ENCODE measurements around the gene AKR1B1.

DNA sequence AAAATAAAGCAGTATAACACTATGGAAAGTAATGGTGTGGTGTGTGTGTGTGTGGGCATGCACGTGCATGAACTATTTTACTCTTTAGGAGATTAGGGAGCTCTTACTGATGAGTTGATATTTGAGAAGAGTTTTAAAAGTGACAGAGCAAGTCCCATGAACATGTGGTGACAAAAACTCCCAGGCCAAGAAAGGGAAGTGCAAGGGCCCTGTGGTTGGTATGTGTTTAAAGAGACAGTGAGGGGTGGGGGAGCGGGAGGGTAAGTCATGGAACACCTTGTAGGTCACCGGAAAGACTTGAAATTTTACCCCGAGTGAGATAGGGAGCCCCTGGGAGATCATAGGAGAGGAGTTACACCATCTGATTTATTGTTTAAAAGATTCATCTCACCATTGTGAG, 63.3 kb downstream of the AKR1B1 start:
- no peak for TF ChIP-seq ZNF274 (IDR thresholded peaks at IDR 0.05; ENCODE audit: low read depth, low read length)
- no peak for TF ChIP-seq SUZ12 (IDR thresholded peaks at IDR 0.05; ENCODE audit: extremely low read depth, insufficient read depth, insufficient read length)
